T-helper 2 cell treated with Interferon-gamma antibody and Interleukin-4, amounts not matched to agents 5 μg/mL and 100 μg/mL, for 36 hours (primary cell): ENCODE results near the gene GAMT.

ENCODE experiments used
- DNase-seq: peaks from one replicate; pipeline ENCODE4 v3.0.0; 2021; ENCODE audit warnings: low spot score
- H3K27ac Mint-ChIP-seq: one replicate; pipeline ENCODE4 v1.8.0; 2021; ENCODE audit warnings: mild to moderate bottlenecking, mixed read lengths
- H3K27me3 Mint-ChIP-seq: one replicate; pipeline ENCODE4 v1.8.0; 2021; ENCODE audit warnings: low read depth, mixed read lengths
- H3K36me3 Mint-ChIP-seq: one replicate; pipeline ENCODE4 v1.8.0; 2021; ENCODE audit warnings: low read depth, mixed read lengths
- H3K4me1 Mint-ChIP-seq: one replicate; pipeline ENCODE4 v1.8.0; 2021; ENCODE audit warnings: low read depth, mixed read lengths
- H3K4me3 Mint-ChIP-seq: one replicate; pipeline ENCODE4 v1.8.0; 2022; ENCODE audit warnings: mild to moderate bottlenecking, moderate library complexity, mixed read lengths
- H3K9me3 Mint-ChIP-seq: one replicate; pipeline ENCODE4 v1.8.0; 2021; ENCODE audit warnings: mixed read lengths

Gene GAMT

DNA sequence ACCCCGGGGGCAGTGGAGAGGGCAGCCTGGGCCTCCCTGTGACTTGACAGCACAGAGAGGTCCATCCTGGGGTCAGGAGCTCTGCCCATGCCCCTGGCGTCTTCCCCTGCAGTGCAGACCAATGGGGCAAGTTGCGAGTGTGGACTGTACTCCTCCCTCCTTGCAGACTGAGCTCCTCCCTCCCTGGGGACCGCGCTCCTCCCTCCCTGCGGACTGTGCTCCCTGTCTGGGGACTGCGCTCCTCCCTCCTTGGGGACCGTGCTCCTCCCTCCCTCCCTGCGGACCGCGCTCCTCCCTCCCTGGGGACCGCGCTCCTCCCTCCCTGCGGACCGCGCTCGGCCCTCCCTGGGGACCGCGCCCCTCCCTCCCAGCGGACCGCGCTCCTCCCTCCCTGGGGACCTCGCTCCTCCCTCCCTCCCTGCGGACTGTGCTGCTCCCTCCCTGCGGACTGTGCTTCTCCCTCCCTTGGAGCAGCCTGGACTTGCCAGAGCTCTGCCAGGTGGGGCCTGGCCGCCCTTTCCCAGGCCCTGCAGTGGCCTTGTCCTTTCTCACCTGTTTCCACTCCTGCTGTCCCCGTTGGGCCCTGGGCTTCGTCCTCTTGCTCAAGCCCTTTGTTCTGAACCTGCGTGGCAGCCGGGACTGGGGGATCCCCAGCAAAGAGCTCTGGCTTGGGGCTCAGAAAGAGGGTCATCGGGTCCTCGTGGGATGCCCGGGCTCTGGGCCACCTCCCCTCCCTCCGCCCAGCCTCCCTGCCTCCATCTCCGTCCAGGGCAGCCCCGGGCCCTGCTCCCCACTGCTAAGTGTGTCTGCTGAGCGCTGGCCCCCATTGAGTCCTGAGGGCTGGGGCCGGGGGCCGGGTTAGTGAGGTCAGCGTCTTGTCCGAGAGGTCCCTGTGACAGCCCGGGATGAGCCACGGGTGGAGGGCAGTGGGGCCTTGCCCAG, 6.8 kb downstream of the GAMT start:
- H3K4me1 Mint-ChIP-seq: no peaks in the 10 kb centered on the region
- no peak overlapping the region for H3K27ac Mint-ChIP-seq
- no peak for DNase-seq
- H3K9me3 Mint-ChIP-seq: no peaks in the 10 kb centered on the region
- peaks cover 12% of the 10 kb centered on the region for H3K36me3 Mint-ChIP-seq
- no peak overlapping the region for H3K4me3 Mint-ChIP-seq
- no peaks in the 10 kb centered on the region for H3K27me3 Mint-ChIP-seq

DNA sequence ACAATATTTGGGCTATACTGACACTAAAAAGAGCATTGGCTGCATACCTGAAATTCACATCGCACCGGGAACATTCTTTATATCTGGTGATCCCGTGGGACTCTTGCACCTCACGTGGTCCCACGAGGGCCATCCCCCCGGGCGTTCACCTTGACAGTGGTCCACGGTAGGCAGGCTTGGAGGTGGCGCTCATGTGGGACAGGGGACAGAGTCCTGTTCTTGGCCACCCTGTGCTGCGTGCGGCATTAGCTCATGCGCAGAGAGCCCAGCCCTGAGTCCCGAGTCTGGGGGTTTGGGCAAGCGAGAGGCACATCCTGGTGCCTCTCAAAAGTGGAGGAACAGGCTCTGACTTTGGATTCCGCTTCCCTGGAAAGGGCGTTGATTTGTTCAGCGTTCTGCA, 7.5 kb downstream of the GAMT start:
- H3K9me3 Mint-ChIP-seq: no peaks in the 10 kb centered on the region
- no peaks in the 10 kb centered on the region for H3K4me1 Mint-ChIP-seq
- H3K4me3 Mint-ChIP-seq: no peak overlapping the region
- DNase-seq: no peak
- H3K27me3 Mint-ChIP-seq: no peaks in the 10 kb centered on the region
- no peak overlapping the region for H3K27ac Mint-ChIP-seq
- H3K36me3 Mint-ChIP-seq: peaks cover 15% of the 10 kb centered on the region

DNA sequence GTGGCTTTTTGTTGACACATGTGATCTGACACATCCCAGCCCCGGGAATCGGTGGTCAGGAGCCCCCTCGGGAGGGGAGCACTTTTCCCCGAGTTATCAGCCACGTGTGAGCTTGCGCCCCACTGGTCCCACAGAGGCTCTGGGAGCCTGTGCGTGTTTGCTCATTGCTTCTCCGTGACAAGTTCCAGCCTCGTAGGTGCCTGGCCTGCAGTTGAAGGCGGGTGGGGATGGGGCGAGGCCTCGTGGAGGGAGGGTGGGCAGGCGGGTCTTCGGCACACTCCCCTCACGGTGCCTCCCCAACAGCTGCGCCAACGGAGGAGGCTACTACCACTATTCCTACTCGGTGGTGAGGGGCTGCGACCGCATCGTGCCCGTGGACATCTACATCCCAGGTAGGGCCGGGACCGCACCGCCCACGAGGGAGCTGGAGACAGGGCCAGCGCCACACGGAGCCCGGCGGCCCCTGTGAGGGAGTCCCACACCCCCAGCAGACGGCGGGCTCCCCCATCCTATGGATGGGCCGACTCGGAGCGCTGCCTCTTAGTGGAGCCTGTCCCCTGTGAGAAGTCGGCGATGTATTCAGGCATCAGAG, 8.3 kb downstream of the GAMT start:
- Mint-ChIP-seq H3K27ac (no peak overlapping the region), H3K4me1 (no peaks in the 10 kb centered on the region), H3K9me3 (no peaks in the 10 kb centered on the region), H3K4me3 (no peak overlapping the region), H3K36me3 (peaks cover 18% of the 10 kb centered on the region), H3K27me3 (no peaks in the 10 kb centered on the region)
- DNase-seq: no peak

DNA sequence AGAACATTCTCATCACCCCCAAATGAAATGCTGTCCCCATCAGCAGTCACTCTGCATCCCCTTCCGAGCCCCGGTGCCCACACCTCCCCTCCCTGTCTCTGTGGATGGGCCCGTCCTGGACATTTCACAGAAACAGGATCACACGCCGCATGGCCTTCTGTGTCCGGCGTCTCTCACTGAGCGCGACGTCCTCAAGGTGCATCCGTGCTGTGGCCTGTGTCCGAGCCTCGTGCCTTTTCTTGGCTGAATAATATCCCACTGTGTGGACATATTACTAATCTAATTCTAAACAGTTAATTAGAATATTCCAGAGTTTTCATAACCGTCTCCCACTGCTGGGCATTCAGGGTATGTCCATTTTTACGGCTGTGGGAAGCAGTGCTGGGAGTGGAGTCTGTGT, 8.9 kb downstream of the GAMT start:
- Mint-ChIP-seq H3K36me3 (peaks cover 18% of the 10 kb centered on the region), H3K4me3 (no peak overlapping the region), H3K4me1 (no peaks in the 10 kb centered on the region), H3K27ac (no peak overlapping the region), H3K9me3 (no peaks in the 10 kb centered on the region), H3K27me3 (no peaks in the 10 kb centered on the region)
- no peak for DNase-seq

DNA sequence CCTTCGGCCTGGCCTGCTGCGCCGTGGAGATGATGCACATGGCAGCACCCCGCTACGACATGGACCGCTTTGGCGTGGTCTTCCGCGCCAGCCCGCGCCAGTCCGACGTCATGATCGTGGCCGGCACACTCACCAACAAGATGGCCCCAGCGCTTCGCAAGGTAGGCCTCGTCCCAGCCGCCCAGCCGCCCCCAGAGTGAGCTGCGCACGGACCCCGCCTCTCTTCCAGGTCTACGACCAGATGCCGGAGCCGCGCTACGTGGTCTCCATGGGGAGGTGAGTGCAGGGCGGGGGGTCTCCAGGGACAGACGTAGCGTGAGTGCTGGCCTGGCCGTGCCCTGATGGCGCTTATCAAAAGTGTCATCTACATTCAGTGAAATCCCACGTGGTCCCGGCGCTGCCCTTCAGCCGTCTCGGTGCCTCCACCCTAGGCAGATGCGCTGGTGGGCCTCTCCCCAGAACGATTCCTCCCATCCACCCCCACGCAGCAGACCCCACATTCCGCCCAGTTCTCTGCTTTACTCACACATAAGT, 10.4 kb downstream of the GAMT start:
- DNase-seq: no peak
- Mint-ChIP-seq H3K4me1 (no peaks in the 10 kb centered on the region), H3K4me3 (no peak overlapping the region), H3K27me3 (no peaks in the 10 kb centered on the region), H3K27ac (no peak overlapping the region), H3K9me3 (no peaks in the 10 kb centered on the region), H3K36me3 (peaks cover 18% of the 10 kb centered on the region)

DNA sequence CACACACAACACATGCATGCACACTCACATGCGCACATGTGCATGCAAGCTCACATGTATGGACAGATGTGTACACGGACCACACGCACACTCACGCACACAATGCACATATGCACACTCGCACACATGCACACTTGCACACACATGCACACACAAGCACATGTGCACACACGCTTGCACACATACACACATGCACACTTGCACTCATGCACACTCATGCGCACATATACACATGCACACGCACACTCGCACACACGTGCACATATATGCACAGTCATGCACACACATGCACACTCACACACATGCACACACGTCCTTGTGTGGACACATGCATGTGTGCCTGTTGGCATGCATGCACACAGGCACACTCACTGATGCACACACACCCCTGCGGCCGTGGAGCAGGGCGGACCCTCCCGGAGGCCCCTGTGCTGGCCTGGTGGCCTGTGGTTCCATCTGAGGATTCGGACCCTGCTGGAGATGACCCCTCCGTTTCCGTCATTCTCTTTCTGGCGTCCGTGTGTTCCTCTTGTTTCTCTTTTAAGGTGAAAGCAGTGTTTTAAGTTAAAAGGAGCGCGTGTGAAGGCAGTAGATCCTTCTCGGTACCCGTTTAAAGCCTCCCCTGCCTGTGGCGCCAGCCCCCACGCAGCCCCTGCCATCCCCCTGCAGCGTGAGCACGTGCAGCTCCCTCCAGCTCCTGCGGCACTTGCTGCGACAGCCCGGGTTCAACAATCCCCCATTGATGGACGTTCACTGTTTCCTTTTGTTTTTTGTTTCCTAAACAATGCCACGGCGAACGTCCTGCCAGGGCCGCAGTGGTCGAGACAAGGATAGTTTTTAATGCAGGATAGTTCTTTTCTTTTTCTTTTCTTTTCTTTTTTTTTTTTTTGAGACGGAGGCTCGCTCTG, 12.1 kb downstream of the GAMT start:
- Mint-ChIP-seq H3K36me3 (peaks cover 18% of the 10 kb centered on the region), H3K4me1 (peaks cover 6% of the 10 kb centered on the region), H3K4me3 (no peak overlapping the region), H3K27ac (no peak overlapping the region), H3K27me3 (no peaks in the 10 kb centered on the region), H3K9me3 (no peaks in the 10 kb centered on the region)
- DNase-seq: no peak

DNA sequence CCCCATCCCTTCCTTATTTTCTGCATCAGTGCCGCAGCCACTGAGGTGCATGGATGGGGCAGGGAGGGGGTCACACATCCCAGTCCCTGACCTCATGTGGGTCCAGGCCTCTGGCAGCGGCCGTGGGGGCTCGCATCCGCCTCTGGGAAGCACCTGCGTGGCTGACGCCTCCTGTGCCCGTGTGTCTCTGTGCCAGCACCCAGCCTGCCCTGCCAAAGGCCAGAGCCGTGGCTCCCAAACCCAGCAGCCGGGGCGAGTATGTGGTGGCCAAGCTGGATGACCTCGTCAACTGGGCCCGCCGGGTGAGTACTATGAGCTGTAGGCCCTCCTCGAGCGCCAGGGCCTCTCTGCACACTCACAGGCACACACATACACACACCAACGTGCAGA, 12.7 kb downstream of the GAMT start:
- Mint-ChIP-seq H3K4me1 (peaks cover 7% of the 10 kb centered on the region), H3K9me3 (no peaks in the 10 kb centered on the region), H3K36me3 (peaks cover 18% of the 10 kb centered on the region), H3K4me3 (no peak overlapping the region), H3K27ac (no peak overlapping the region), H3K27me3 (no peaks in the 10 kb centered on the region)
- no peak for DNase-seq

DNA sequence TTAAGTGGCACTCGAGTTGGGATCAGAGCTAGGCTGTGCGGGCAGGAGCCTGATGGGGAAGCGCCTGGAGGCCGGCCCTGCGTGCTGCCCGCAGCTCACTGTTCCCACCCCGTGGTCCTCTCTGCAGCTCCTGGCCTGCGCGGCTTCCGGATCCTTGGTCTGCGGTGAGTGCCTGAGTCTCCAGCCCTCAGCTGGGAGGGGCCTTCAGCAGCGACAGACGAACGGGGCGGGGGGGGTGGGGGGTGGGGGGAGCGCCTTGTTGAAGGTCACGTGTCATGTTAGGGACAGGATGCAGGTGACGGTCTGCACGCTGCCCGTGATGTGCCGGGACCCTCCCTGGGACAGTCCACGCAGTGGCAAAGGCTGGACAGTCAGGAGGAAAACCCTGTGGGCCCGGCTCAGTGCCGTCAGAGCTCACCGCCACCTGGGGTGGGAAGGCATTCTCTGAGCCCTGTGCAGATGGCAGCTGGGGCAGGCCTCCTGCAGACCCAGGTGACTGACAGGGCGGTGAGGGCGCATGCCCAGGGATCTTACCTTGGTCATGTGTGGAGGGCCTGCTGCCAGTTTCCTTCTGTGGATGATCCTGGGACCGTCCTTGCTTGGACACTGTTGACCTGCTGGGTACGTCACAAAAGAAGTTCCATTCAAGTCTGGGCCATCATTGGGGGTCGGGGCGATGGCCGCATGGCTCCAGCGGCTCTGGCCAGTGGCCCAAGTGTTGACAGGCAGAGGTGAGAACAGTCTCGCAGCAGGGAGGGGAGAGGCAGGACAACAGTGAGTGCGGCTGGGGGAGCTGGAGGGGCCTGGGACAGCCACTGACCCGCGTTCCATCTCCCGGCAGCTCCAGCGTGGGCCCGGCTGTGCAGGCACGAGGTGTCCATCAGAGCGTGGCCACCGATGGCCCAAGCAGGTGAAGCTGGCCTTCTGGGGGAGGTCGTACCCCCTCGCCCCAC, 13.4 kb downstream of the GAMT start:
- no peak for DNase-seq
- H3K4me1 Mint-ChIP-seq: peaks cover 12% of the 10 kb centered on the region
- H3K27ac Mint-ChIP-seq: no peak overlapping the region
- no peaks in the 10 kb centered on the region for H3K9me3 Mint-ChIP-seq
- H3K4me3 Mint-ChIP-seq: no peak overlapping the region
- H3K27me3 Mint-ChIP-seq: peaks cover 6% of the 10 kb centered on the region
- H3K36me3 Mint-ChIP-seq: peaks cover 21% of the 10 kb centered on the region

DNA sequence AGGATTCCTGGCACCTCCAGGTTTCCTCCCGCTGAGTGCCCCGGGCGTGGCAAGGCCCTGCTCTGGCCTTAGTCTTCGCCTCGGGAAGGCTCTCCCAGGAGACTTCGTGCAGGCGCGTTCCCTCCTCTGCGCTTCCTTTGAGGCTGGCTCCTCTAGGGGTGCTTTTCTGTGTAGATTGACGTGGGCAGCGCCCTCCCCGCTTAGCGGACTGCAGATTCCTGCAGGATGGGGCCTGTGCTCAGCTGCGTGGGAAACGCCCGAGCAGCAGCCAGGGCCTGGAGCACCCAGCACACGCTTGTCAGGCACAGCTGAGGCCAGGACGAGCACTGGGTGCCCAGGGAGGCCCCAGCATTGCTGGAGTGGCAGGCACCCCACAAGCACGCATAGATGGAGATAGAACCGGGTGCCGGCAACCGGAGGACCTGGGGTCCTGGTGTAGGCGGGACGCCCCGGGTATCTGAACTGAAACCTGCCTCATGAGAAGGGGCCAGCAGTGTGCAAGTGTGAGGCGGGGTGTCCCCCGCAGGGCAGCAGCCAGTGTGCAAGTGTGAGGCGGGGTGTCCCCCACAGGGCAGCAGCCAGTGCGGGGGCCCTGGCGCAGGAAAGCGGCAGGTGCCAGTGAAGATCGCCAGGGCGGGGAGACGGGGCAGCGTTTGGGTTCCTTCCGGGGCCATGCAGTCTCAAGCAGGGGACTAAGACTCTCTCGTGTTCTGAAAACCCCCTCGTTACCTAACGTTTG, 14.2 kb downstream of the GAMT start:
- H3K27ac Mint-ChIP-seq: no peak overlapping the region
- H3K9me3 Mint-ChIP-seq: no peaks in the 10 kb centered on the region
- no peak for DNase-seq
- no peak overlapping the region for H3K4me3 Mint-ChIP-seq
- H3K4me1 Mint-ChIP-seq: peaks cover 13% of the 10 kb centered on the region
- H3K27me3 Mint-ChIP-seq: peaks cover 8% of the 10 kb centered on the region
- peaks cover 18% of the 10 kb centered on the region for H3K36me3 Mint-ChIP-seq

DNA sequence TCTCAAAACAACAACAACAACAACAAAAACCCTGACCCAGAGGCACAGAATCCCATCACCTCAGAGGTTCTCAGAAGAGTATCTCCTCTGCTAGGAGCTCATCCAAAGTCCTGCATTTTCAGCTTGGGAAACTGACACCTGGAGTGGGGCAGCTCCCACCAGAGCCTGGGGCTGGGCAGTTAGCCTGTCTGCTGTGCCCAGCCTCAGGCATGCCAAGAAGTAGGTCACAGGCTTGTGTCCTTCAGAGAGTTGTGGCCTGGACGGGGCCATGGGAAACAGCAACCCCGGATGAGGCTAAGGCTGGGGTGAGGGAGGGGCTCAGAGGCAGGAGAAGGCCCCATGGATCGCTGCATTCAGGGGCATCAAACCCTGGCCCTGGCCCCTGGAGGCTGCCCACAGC, 15.5 kb downstream of the GAMT start:
- H3K27ac Mint-ChIP-seq: no peak overlapping the region
- H3K4me3 Mint-ChIP-seq: no peak overlapping the region
- peaks cover 8% of the 10 kb centered on the region for H3K27me3 Mint-ChIP-seq
- H3K9me3 Mint-ChIP-seq: no peaks in the 10 kb centered on the region
- DNase-seq: no peak
- H3K36me3 Mint-ChIP-seq: peaks cover 14% of the 10 kb centered on the region
- peaks cover 13% of the 10 kb centered on the region for H3K4me1 Mint-ChIP-seq

DNA sequence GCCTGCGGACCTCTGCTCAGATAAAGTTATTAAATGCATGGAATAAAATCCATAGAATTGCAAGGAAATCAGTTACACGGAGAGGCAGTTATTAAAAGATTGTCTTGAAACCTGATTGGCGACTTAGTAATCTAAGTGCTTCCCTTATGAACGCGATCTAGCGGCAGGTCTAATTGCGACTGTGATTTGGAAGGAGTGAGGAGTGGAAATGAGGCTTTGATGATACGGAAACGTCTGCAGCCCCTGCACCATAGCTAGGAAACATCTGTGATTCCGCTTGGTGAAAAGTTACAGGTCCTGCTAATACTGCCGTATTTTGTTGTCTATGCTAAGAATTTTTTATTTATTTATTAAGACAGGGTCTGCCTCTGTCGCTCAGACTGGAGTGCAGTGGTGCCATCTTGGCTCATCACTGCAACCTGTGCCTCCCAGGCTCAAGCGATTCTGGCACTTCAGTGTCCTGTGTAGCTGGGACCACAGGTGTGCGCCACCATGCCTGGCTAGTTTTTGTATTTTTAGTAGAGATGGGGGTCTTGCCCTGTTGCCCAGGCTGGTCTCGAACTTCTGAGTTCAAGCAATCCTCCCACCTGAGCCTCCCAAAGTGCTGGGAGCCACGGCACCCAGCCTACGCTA, 16.7 kb downstream of the GAMT start:
- Mint-ChIP-seq H3K9me3 (no peaks in the 10 kb centered on the region), H3K27ac (peak overlapping the region; percentile 61), H3K4me3 (peak overlapping the region; percentile 90), H3K27me3 (peaks cover 8% of the 10 kb centered on the region), H3K36me3 (peaks cover 10% of the 10 kb centered on the region), H3K4me1 (peaks cover 13% of the 10 kb centered on the region)
- DNase-seq: no peak

DNA sequence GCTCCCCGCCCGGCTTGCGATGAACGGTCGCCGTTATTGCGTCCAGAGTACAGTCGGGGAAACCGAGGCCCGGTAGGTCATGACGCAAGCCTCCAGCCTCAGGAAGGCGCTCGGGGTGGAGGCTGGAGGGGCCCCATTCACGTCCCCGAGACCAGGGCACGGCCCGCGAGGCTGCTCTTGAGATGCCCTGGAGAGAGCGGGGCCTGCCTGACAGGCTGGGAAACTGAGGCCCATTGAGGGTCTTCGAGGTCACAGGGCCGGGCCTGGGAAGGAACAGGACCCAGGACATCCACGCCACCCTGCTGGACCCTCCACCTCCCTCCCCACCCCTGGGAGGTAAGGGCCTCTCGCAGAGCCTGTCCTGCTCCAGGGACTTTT, 17.3 kb downstream of the GAMT start:
- Mint-ChIP-seq H3K27ac (peak overlapping the region; percentile 61), H3K36me3 (peaks cover 9% of the 10 kb centered on the region), H3K27me3 (peaks cover 8% of the 10 kb centered on the region), H3K4me3 (peak overlapping the region; percentile 90), H3K4me1 (peaks cover 13% of the 10 kb centered on the region), H3K9me3 (no peaks in the 10 kb centered on the region)
- no peak for DNase-seq
